IMR-90 (cell line): Measurements from ENCODE around the gene ARX. TPM values are rescaled to one million over a fixed set of nuclear protein-coding genes. Genes with fewer than 3 reads are reported as not detected.

Experiments
- ATAC-seq: fragments of 200-7000 bp; cut with Tn5 transposase; 2 replicates; pipeline ENCODE4 v1.9.1; 2020; ENCODE audit warnings: low read depth, mild to moderate bottlenecking, moderate library complexity
- BruUV-seq: library from RNA; stranded (reverse); fragments of 400-500 nt; replicated peaks from 2 replicates; lab custom pipeline; 2021; lab: Mats Ljungman, UMichigan
- CTCF ChIA-PET: fragments of 300-600 bp; formaldehyde crosslinking; extraction: SDS; loops from one replicate; lab custom pipeline; 2021; ENCODE audit warnings: antibody characterized with exemption; lab: Yijun Ruan, JAX
- POLR2A ChIA-PET: fragments of 300-600 bp; sonication (Branson Sonifier 250); formaldehyde crosslinking; loops from one replicate; lab custom pipeline; 2022; ENCODE audit warnings: antibody characterized with exemption; ENCODE audit not compliant: unreplicated experiment; lab: Charles Lee
- DNase-seq: peaks from one replicate; pipeline ENCODE4 v3.0.0; 2013
- H2AFZ ChIP-seq: replicated peaks from 2 replicates; pipeline ENCODE3; 2013; ENCODE audit warnings: low read length, mild to moderate bottlenecking; ENCODE audit not compliant: poor library complexity
- H2AK5ac ChIP-seq: 2 replicates; pipeline ENCODE4 v1.6.1; 2013; ENCODE audit warnings: low read depth, low read length, inconsistent platforms
- H2AK9ac ChIP-seq: replicated peaks from 2 replicates; pipeline ENCODE3; 2013; ENCODE audit warnings: mild to moderate bottlenecking, low read depth, low read length, moderate library complexity; ENCODE audit not compliant: poor library complexity
- H2BK120ac ChIP-seq: 2 replicates; pipeline ENCODE4 v1.6.1; 2013; ENCODE audit warnings: low read depth, low read length, inconsistent platforms
- H2BK15ac ChIP-seq: 3 replicates; pipeline ENCODE4 v1.6.1; 2013; ENCODE audit warnings: low read depth, low read length, inconsistent platforms
- H2BK20ac ChIP-seq: 2 replicates; pipeline ENCODE4 v1.6.1; 2013; ENCODE audit warnings: low read depth, mild to moderate bottlenecking, inconsistent platforms, low read length, moderate library complexity
- H2BK5ac ChIP-seq: 2 replicates; pipeline ENCODE4 v1.6.1; 2013; ENCODE audit warnings: mild to moderate bottlenecking, low read depth, low read length, inconsistent platforms; ENCODE audit not compliant: poor library complexity, severe bottlenecking
- H3K14ac ChIP-seq: replicated peaks from 2 replicates; pipeline ENCODE4 v1.6.1; 2013; ENCODE audit warnings: low read depth, low read length, inconsistent platforms
- H3K18ac ChIP-seq: 2 replicates; pipeline ENCODE4 v1.6.1; 2013; ENCODE audit warnings: low read depth, low read length, control low read depth
- H3K23ac ChIP-seq: 2 replicates; pipeline ENCODE4 v1.6.1; 2013; ENCODE audit warnings: low read depth, low read length, inconsistent platforms
- H3K27ac ChIP-seq: 2 replicates; pipeline ENCODE4 v1.5.1; 2013; ENCODE audit warnings: mild to moderate bottlenecking, control low read depth, low read length; ENCODE audit not compliant: insufficient read depth
- H3K27me3 ChIP-seq: 2 replicates; pipeline ENCODE4 v1.6.1; 2013; ENCODE audit warnings: low read length; ENCODE audit not compliant: control insufficient read depth, insufficient read depth
- H3K36me3 ChIP-seq: 2 replicates; pipeline ENCODE4 v1.6.1; 2013; ENCODE audit warnings: low read length, mixed read lengths; ENCODE audit not compliant: control insufficient read depth, insufficient read depth
- H3K4ac ChIP-seq: 2 replicates; pipeline ENCODE4 v1.6.1; 2013; ENCODE audit warnings: low read depth, low read length, inconsistent platforms
- H3K4me1 ChIP-seq: 2 replicates; pipeline ENCODE4 v1.6.1; 2013; ENCODE audit warnings: low read length, mixed read lengths; ENCODE audit not compliant: control insufficient read depth, insufficient read depth
- H3K4me2 ChIP-seq: 2 replicates; pipeline ENCODE4 v1.6.1; 2013; ENCODE audit warnings: low read depth, mild to moderate bottlenecking, control low read depth, low read length, moderate library complexity
- H3K4me3 ChIP-seq: 2 replicates; pipeline ENCODE4 v1.5.1; 2013; ENCODE audit warnings: low read depth, mild to moderate bottlenecking, control low read depth, low read length, moderate library complexity; ENCODE audit not compliant: insufficient read depth
- H3K56ac ChIP-seq: 2 replicates; pipeline ENCODE4 v1.6.1; 2013; ENCODE audit warnings: low read length, inconsistent platforms; ENCODE audit not compliant: insufficient read depth; ENCODE audit errors: extremely low read depth
- H3K79me1 ChIP-seq, 2 experiments: 2 replicates each; pipeline ENCODE4 v1.6.1; 2013; ENCODE audit warnings: low read length in 2 of 2, inconsistent platforms in 1 of 2, low read depth in 1 of 2
- H3K9ac ChIP-seq: 2 replicates; pipeline ENCODE4 v1.6.1; 2013; ENCODE audit warnings: low read depth, low read length, control low read depth
- H3K9me1 ChIP-seq: 2 replicates; pipeline ENCODE4 v1.6.1; 2013; ENCODE audit warnings: low read length, inconsistent platforms; ENCODE audit not compliant: insufficient read depth
- H3K9me3 ChIP-seq: 2 replicates; pipeline ENCODE4 v1.6.1; 2013; ENCODE audit warnings: low read length; ENCODE audit not compliant: control insufficient read depth, insufficient read depth
- H4K20me1 ChIP-seq: 2 replicates; pipeline ENCODE4 v1.6.1; 2013; ENCODE audit warnings: low read length, inconsistent platforms; ENCODE audit not compliant: insufficient read depth
- H4K5ac ChIP-seq: 2 replicates; pipeline ENCODE4 v1.6.1; 2013; ENCODE audit warnings: mild to moderate bottlenecking, low read depth, low read length, control low read depth
- H4K8ac ChIP-seq, 2 experiments: 2 replicates each; pipeline ENCODE4 v1.6.1; 2013; ENCODE audit warnings: low read depth in 2 of 2, low read length in 2 of 2, control low read depth in 1 of 2, inconsistent platforms in 1 of 2
- H4K91ac ChIP-seq: 2 replicates; pipeline ENCODE4 v1.6.1; 2013; ENCODE audit warnings: low read depth, low read length, inconsistent platforms; ENCODE audit not compliant: insufficient read depth
- BHLHE40 ChIP-seq: fragments of 150-350 bp; IDR thresholded peaks from 2 replicates; pipeline ENCODE4 v1.6.1; 2016; ENCODE audit warnings: mild to moderate bottlenecking, low read depth, low read length
- CEBPB ChIP-seq: IDR thresholded peaks from 2 replicates; pipeline ENCODE4 v1.6.1; 2012; ENCODE audit warnings: low read depth, low read length, improper control_type of control experiment
- CHD1 ChIP-seq: IDR thresholded peaks from 2 replicates; pipeline ENCODE4 v1.6.1; 2012; ENCODE audit warnings: low read depth, low read length, improper control_type of control experiment
- CTCF ChIP-seq: conservative IDR thresholded peaks from 2 replicates; pipeline ENCODE4 v1.5.1; 2012; ENCODE audit warnings: mild to moderate bottlenecking, low read depth, low read length, improper control_type of control experiment
- ELK1 ChIP-seq: fragments of 150-350 bp; IDR thresholded peaks from 2 replicates; pipeline ENCODE4 v1.6.1; 2016; ENCODE audit warnings: low read depth, mild to moderate bottlenecking, low read length, moderate library complexity, borderline replicate concordance
- FOS ChIP-seq: fragments of 150-350 bp; IDR thresholded peaks from 2 replicates; pipeline ENCODE4 v1.6.1; 2016; ENCODE audit warnings: low read depth, low read length
- MAFK ChIP-seq: IDR thresholded peaks from 2 replicates; pipeline ENCODE4 v1.6.1; 2012; ENCODE audit warnings: low read depth, low read length, improper control_type of control experiment
- MAZ ChIP-seq: IDR thresholded peaks from 2 replicates; pipeline ENCODE4 v1.6.1; 2012; ENCODE audit warnings: low read depth, mild to moderate bottlenecking, low read length, improper control_type of control experiment, moderate library complexity, borderline replicate concordance
- MXI1 ChIP-seq: IDR thresholded peaks from 2 replicates; pipeline ENCODE4 v1.6.1; 2012; ENCODE audit warnings: low read depth, mild to moderate bottlenecking, low read length, moderate library complexity, borderline replicate concordance
- NFE2L2 ChIP-seq: fragments of 150-350 bp; IDR thresholded peaks from 2 replicates; pipeline ENCODE4 v1.6.1; 2016; ENCODE audit warnings: low read depth, mild to moderate bottlenecking, low read length
- POLR2A ChIP-seq: IDR thresholded peaks from 2 replicates; pipeline ENCODE4 v1.6.1; 2012; ENCODE audit warnings: mild to moderate bottlenecking, low read depth, low read length
- RAD21 ChIP-seq: IDR thresholded peaks from 2 replicates; pipeline ENCODE4 v1.6.1; 2012; ENCODE audit warnings: low read length, improper control_type of control experiment
- RCOR1 ChIP-seq: IDR thresholded peaks from 2 replicates; pipeline ENCODE4 v1.6.1; 2012; ENCODE audit warnings: mild to moderate bottlenecking, low read length, improper control_type of control experiment; ENCODE audit not compliant: insufficient replicate concordance
- RFX5 ChIP-seq: IDR thresholded peaks from 2 replicates; pipeline ENCODE4 v1.8.0; 2012; ENCODE audit warnings: low read depth, mild to moderate bottlenecking, low read length, moderate library complexity
- SMC3 ChIP-seq: fragments of 150-350 bp; IDR thresholded peaks from 2 replicates; pipeline ENCODE4 v1.6.1; 2016; ENCODE audit warnings: low read depth, mild to moderate bottlenecking, antibody characterized with exemption, low read length, moderate library complexity
- USF2 ChIP-seq: fragments of 150-350 bp; IDR thresholded peaks from 2 replicates; pipeline ENCODE4 v1.6.1; 2017; ENCODE audit warnings: mild to moderate bottlenecking, antibody characterized with exemption, low read length, low read depth
- WGBS, 2 experiments: methylation state at CpG; one replicate each; pipeline versions ENCODE4 v1.1.5 to v1.1.7; 2013; ENCODE audit warnings: missing lambda C conversion rate in 2 of 2; ENCODE audit not compliant: insufficient read length in 1 of 2; ENCODE audit errors: extremely low coverage in 2 of 2; 5-methylcytosine and 5-hydroxymethylcytosine counted together
- dilution Hi-C: fragments of 300-500 bp; cut with HindIII; formaldehyde crosslinking; loops from one replicate; pipeline ENCODE4 v1.14.3; 2018; ENCODE audit warnings: low sequenced_read_pairs; ENCODE audit not compliant: unreplicated experiment
- in situ Hi-C: fragments of 300-500 bp; cut with MboI; formaldehyde crosslinking; loops from 3 replicates; pipeline ENCODE4 v1.14.3; 2019; ENCODE audit warnings: low sequenced_read_pairs, inconsistent platforms, mixed read lengths
- intact Hi-C: fragments of 100-400 bp; cut with micrococcal nuclease; formaldehyde crosslinking; loops from 2 replicates; pipeline ENCODE4 v1.10.0; 2022
- polyA plus RNA-seq, 3 experiments: library from polyadenylated mRNA; depleted of rRNA; stranded (reverse); fragments of >200 nt; gene quantifications; 2 replicates each; pipeline ENCODE4 v1.2.3, GENCODE V29; 2012; ENCODE audit warnings: low replicate concordance in 1 of 3
- total RNA-seq: library from RNA; depleted of rRNA; stranded (reverse); fragments of >200 nt; gene quantifications from 2 replicates; pipeline ENCODE4 v1.2.3, GENCODE V29; 2012

The ARX gene
- total and polyA plus RNA-seq, 2 of the 4 experiments (the other 2 are of a cell fraction): not detected

GRCh38 chrX:25013632-25014365, 2.0 kb downstream of the ARX start:
- POLR2A ChIA-PET: no interaction called here
- no peak for ATAC-seq
- 40 to 86% methylated on average over 1 to 3 of the region's 44 CpGs for WGBS, 2 experiments
- H3K4me1 ChIP-seq: no peaks in the 10 kb centered on the region; the same call in 1 of the 2 replicates
- H2AFZ ChIP-seq: no peak overlapping the region
- no peak for DNase-seq
- H3K4me2 ChIP-seq: no peak overlapping the region
- intact Hi-C loops (no loop called here), in situ Hi-C loops (no loop called here), dilution Hi-C loops (no loop called here)
- H3K9ac ChIP-seq: no peak overlapping the region
- no peaks in the 10 kb centered on the region for H3K79me1 ChIP-seq
- no peak overlapping the region for H2BK120ac ChIP-seq
- no peak overlapping the region for H3K4me3 ChIP-seq
- H3K18ac ChIP-seq: no peak overlapping the region
- H3K56ac ChIP-seq: no peak overlapping the region
- peaks cover 83% of the 10 kb centered on the region for H3K27me3 ChIP-seq
- H3K14ac ChIP-seq: no peak overlapping the region
- no peak overlapping the region for H3K27ac ChIP-seq
- no peak overlapping the region for H2BK5ac ChIP-seq
- no TSS peak for BruUV-seq
- TF ChIP-seq MAZ: no peak
- no peak for TF ChIP-seq SMC3
- no peak for TF ChIP-seq RFX5
- TF ChIP-seq RCOR1: no peak
- TF ChIP-seq POLR2A: no peak
- TF ChIP-seq MXI1: no peak
- no peak for TF ChIP-seq ELK1
- no peak for TF ChIP-seq FOS
- TF ChIP-seq CTCF: no peak
- TF ChIP-seq BHLHE40: no peak
- no peak for TF ChIP-seq RAD21
- no peak for TF ChIP-seq CEBPB
- no peak for TF ChIP-seq NFE2L2
- TF ChIP-seq MAFK: no peak
- TF ChIP-seq USF2: no peak
- no peak for TF ChIP-seq CHD1
- no peak overlapping the region for H2AK5ac ChIP-seq
- no peak overlapping the region for H3K23ac ChIP-seq
- H4K91ac ChIP-seq: no peak overlapping the region
- peaks cover 18% of the 10 kb centered on the region; the same call in 1 of the 2 replicates for H3K9me3 ChIP-seq
- no peaks in the 10 kb centered on the region for H3K36me3 ChIP-seq
- no peak overlapping the region for H4K5ac ChIP-seq
- no peak overlapping the region for H2BK20ac ChIP-seq
- no peak overlapping the region for H3K4ac ChIP-seq
- CTCF ChIA-PET: no interaction called here
- H2BK15ac ChIP-seq: no peak overlapping the region
- no peak overlapping the region for H4K8ac ChIP-seq
- H4K20me1 ChIP-seq: no peaks in the 10 kb centered on the region; the same call in 1 of the 2 replicates
- no peak overlapping the region for H2AK9ac ChIP-seq
- H3K9me1 ChIP-seq: no peaks in the 10 kb centered on the region
